ENCODE data around the gene OR10D3. TPM values are rescaled to one million over a fixed set of nuclear protein-coding genes. Genes with fewer than 3 reads are reported as not detected.

Gene OR10D3
- total and polyA plus RNA-seq, 10 of the 15 experiments (the other 5 are each of a cell fraction or from before 2014, with no cell fraction given) = not detected

- Histone ChIP-seq H4K20me1 (ENCODE audit: control insufficient read depth, insufficient read depth) (no peaks in the 10 kb centered on the region), H2AFZ (ENCODE audit: control insufficient read depth, low read depth, low read length) (no peak overlapping the region), H3K4me1 (ENCODE audit: control insufficient read depth, insufficient read depth, low read length) (no peaks in the 10 kb centered on the region), H3K79me2 (ENCODE audit: control insufficient read depth, insufficient read depth, low read length) (no peaks in the 10 kb centered on the region), H3K36me3 (ENCODE audit: control insufficient read depth in 2 of 2, insufficient read depth in 2 of 2, low read length in 1 of 2) (no peaks in the 10 kb centered on the region), H3K4me3 (no peak overlapping the region), H3K9me3 (replicated peaks; ENCODE audit: control insufficient read depth, insufficient read depth, low read length) (no peaks in the 10 kb centered on the region), H3K9ac (ENCODE audit: control insufficient read depth, insufficient read depth, low read length) (no peak overlapping the region), H3K4me2 (ENCODE audit: control insufficient read depth, insufficient read depth) (no peak overlapping the region), H3K27ac (ENCODE audit: control insufficient read depth, insufficient read depth) (no peak overlapping the region), H3K27me3 (replicated peaks in 1 of 2; ENCODE audit: control insufficient read depth in 2 of 2, insufficient read depth in 2 of 2, low read length in 1 of 2) (no peaks in the 10 kb centered on the region; a peak in 2 of 4 replicates)
- SMC1A ChIA-PET (ENCODE audit: uncharacterized antibody, unreplicated experiment) = no interaction called here
- RAD21 ChIA-PET (ENCODE audit: unreplicated experiment) = no interaction called here
- CTCF ChIA-PET = interaction anchor here (3.0 kb wide), 1 partner anchor 120 kb away, joined by 16 read pairs; no protein-coding TSS in a partner anchor
- 46% methylated on average over 2 of the region's 2 CpGs for WGBS (ENCODE audit: insufficient coverage, insufficient replicate concordance, low lambda C conversion rate, missing lambda C conversion rate)
- intact Hi-C loops (cut with micrococcal nuclease; ENCODE audit: unreplicated experiment) (no loop called here), in situ Hi-C loops (cut with MboI) (no loop called here)
- ATAC-seq = no peak
- BruUV-seq (replicated peaks) = no TSS peak
- no peak for DNase-seq (ENCODE audit: low read depth, low spot score)
- TF ChIP-seq BACH1 (IDR thresholded peaks at IDR 0.05; ENCODE audit: borderline replicate concordance) (no peak), CBX5 (IDR thresholded peaks at IDR 0.05; ENCODE audit: low read depth) (no peak), SMAD1 (IDR thresholded peaks at IDR 0.05; ENCODE audit: low read depth, partially characterized antibody) (no peak), EED (IDR thresholded peaks at IDR 0.05; ENCODE audit: low read depth) (no peak), ETV6 (conservative IDR thresholded peaks at IDR 0.05 in 1 of 2, IDR thresholded peaks at IDR 0.05 in 1 of 2; ENCODE audit: borderline replicate concordance in 1 of 2, low read depth in 1 of 2) (no peak), JUND (IDR thresholded peaks at IDR 0.05; ENCODE audit: low read depth, low read length) (no peak)
- FAIRE-seq = no peak
- POLR2A ChIA-PET = no interaction called here
These were observed 7.4 kb downstream of the OR10D3 start for GRCh38 chr11:124190298-124191139.

Data from GM12878 (cell line).